H1 (cell line): Measurements from ENCODE around the gene RFPL3. TPM values are rescaled to one million over a fixed set of nuclear protein-coding genes. Genes with fewer than 3 reads are reported as not detected.

ENCODE experiments used
- BACH1 ChIP-seq: IDR thresholded peaks from 2 replicates; pipeline ENCODE4 v1.6.1; 2012; ENCODE audit warnings: low read length, improper control_type of control experiment
- EZH2 ChIP-seq: fragments of 200-600 bp; sonication (generic); IDR thresholded peaks from 2 replicates; pipeline ENCODE4 v1.7.1; 2012; ENCODE audit warnings: low read depth, mild to moderate bottlenecking, moderate library complexity, low read length, inconsistent platforms; ENCODE audit not compliant: severe bottlenecking
- YY1 ChIP-seq: IDR thresholded peaks from 2 replicates; pipeline ENCODE4 v1.6.1; 2011; ENCODE audit warnings: low read depth, mild to moderate bottlenecking, low read length
- polyA plus RNA-seq, 7 experiments: library from polyadenylated mRNA; depleted of rRNA in 3 of 7; stranded (reverse) in 5 of 7; unstranded in 2 of 7; fragments of >200 nt in 5 of 7; fragments of 200-250 nt in 2 of 7; gene quantifications; 1 replicate in 5 of 7; 2 replicates in 1 of 7; 4 replicates in 1 of 7; pipeline versions ENCODE4 v1.2.1 to v1.2.3, GENCODE V29; 2011 to 2013; ENCODE audit warnings: missing spikeins in 2 of 7, mixed read lengths in 2 of 7
- total RNA-seq: library from RNA; stranded (reverse); fragmentation: NEBNext Ultra II Directional; extraction: Animal tissue kit (Norgen Biotek cat#: 25700); gene quantifications from 2 replicates; pipeline ENCODE4 v1.2.1, GENCODE V29; 2021

The RFPL3 gene
- total and polyA plus RNA-seq, 2 of the 8 experiments (the other 6 are each of a cell fraction or from before 2014, with no cell fraction given) = 0.08 to 0.24 TPM

DNA sequence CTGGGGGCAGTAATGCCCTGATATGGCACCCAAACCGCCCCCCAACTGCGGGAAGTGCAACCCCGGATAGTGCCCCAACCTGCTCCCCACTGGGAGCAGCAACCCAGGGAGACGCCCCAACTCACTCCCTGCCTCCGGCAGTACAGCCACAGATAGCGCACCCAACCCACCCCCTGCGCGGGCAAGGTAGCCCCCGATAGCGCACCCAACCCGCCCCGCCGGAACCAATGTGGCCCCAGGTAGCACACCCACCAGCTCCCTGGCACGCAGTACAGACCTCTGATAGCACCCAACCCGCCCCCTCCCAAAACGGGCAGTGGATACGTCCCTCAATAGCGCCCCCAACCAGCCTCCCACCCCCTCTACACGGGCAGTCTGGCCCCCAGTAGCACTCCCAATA is 3.8 kb upstream of the RFPL3 start (continued):
- no peak for TF ChIP-seq EZH2
- TF ChIP-seq BACH1 = no peak
- TF ChIP-seq YY1 = no peak
